GM19193 (cell line): ENCODE data around the gene NRG2.

Experiments used
- POLR2A ChIP-seq: IDR thresholded peaks from 4 replicates; pipeline ENCODE4 v1.6.1; 2011; ENCODE audit not compliant: insufficient read depth, insufficient read length; ENCODE audit errors: extremely low read depth

NRG2 gene

DNA sequence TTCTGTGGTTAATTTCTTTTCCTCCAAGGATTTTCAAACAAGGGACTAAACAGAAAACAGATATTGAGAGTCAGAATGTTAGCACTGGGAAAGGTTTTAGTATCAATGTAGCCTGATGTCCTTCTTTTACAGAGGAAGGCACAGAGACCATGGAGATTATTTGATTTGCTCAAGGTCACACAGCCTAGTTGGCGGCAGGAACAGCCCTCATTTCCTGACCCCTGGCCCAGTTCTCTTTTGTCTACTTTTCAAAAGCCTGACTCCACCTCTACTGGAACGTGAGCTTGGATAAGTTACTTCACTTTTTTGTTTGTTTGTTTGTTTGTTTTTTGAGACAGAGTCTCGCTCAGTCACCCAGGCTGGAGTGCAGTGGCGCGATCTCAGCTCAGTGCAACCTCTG is 6.6 kb upstream of the NRG2 start:
- TF ChIP-seq POLR2A = no peak

- TF ChIP-seq POLR2A = no peak
These were observed 6.1 kb upstream of the NRG2 start for GRCh38 chr5:140049205-140049604.

DNA sequence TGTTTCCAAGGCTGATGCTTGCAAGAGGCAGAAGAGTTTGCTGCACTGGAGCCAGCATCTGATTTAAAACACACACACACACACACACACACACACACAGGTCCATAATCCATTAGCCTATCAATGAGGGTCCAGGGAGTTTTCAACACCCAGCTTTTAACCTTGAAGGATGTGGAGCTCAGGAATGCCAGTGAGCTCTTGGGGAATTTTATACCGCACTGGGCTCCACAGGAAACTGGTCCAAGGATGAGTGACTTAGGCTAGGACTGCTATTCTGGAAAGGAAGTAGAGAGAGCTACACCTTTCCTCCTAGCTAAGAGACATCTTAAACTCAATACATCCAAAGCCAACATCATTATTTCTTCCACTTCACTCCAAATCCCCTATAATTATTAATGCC is 942 bp upstream of the NRG2 start:
- no peak for TF ChIP-seq POLR2A

DNA sequence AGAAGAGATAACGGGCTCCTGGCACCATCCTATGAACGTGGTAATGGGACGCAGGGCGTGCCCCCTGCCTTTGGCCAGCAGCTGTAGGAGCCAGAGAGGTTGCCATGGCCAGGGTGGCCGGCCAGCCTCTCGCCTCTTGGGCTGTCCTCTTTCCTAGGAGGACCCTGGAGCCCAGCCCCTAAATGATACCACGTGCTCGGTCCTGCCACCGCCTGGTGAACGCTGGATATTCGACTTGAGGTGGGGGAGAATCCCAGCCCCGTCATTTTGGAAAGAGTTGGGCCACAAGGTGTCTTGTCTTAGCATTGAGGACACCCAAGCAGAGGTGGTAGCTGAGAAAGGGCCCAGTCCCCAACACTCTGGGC is 391 bp upstream of the NRG2 start:
- TF ChIP-seq POLR2A = no peak

GRCh38 chr5:140042393-140042642 is 781 bp downstream of the NRG2 start:
- TF ChIP-seq POLR2A = no peak

- no peak for TF ChIP-seq POLR2A
These were observed 1.4 kb downstream of the NRG2 start for GRCh38 chr5:140041492-140042392.

DNA sequence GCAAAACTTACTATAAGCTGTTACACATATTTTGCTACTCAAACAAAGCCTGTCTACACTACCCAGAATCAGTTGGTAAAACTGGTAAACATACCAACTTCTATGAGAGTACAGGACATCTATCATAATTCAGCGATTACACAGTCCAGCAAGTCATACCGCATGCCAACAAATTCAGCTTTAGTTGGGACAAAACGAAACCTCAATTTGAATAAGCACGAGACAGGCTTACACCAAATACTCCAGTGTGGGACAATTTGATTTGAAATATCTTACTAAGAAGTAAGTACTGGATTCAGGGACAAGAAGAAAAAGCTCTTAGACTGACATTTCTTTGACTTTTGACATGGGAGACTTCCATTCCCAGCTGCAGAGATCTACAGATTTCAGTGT is 2.0 kb downstream of the NRG2 start:
- no peak for TF ChIP-seq POLR2A

DNA sequence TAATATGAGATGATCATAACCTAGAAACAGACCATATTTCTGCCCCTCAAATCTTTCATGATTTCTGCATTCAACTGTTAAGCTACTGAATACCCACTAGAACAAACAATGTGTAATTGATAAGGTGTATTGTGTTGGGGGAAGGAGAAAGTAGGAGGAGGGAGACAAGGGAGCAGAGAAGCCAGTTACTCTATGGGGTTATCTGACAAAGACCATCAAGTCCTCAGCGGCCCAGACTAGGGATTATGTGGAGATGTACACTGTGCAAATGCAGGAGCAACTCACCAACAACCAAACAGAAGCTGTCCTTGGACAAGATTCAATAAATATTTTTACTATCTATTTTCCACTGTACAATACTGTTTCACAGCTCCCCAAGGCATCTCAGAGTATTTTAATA is 2.7 kb downstream of the NRG2 start:
- TF ChIP-seq POLR2A = no peak

DNA sequence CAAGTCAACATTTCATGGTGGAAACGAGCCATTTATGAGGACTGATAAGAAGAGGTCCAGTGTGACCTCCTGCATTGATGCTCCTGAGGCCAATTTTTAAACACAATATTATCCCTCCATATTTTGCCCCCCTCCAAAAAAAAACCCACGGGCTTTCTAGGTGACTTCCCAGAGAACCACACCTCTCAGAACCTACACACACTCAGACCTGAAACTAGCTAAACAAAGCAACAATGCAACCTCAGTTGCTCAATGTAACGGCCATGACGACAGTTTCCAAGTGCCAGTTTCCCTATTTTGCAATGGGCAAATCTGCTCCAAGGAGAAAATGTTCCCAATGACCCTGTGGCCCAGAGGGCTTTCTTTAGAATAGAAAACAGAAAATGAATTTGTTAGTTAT is 3.5 kb downstream of the NRG2 start:
- TF ChIP-seq POLR2A = no peak

DNA sequence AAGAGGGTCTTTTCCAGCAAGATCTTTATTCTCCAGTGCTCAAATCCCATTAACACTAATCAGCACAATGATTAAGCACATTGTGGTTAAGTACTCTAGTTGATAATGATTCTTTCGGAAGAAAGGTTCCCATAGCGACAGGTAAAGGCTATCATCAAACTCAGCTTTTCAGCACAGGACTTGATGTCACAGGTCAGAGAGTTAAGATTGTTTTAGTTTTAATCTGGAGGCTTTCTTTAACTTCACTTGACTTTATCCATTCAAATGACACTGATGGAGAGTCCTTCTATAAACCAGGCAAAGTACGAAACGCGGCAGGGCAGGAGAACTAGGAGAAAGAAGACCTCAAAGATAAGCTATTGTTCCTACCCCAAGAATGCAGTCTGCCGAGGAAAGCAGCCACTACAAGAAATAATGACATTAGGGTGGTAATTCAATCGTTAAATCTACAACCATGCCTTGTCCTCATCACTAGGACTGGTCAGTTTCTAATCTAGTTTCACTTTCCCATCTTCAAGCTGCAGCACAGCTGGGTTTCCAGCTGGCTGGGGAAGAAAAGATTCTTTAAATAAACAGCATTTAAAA is 4.6 kb downstream of the NRG2 start:
- no peak for TF ChIP-seq POLR2A

DNA sequence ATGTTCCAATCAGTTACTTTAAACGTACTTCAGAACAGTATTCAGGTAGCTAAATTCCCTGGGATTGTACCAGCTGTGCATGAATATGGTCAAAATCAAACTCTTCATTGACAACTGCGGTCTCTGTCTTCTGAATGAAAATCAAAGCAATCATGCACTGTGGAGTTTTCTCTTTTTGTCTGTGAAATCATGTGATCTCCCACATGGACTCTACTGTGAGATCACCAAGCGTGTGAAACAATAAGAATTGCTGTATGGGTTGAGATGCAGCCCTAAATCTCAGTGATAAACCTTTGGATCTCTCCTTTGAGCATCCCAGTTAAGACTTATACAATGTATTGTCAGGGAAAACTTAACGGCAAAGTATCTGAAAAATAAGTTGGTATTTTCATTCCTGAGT is 6.1 kb downstream of the NRG2 start:
- no peak for TF ChIP-seq POLR2A

GRCh38 chr5:140035881-140036280 is 7.2 kb downstream of the NRG2 start:
- TF ChIP-seq POLR2A = no peak

DNA sequence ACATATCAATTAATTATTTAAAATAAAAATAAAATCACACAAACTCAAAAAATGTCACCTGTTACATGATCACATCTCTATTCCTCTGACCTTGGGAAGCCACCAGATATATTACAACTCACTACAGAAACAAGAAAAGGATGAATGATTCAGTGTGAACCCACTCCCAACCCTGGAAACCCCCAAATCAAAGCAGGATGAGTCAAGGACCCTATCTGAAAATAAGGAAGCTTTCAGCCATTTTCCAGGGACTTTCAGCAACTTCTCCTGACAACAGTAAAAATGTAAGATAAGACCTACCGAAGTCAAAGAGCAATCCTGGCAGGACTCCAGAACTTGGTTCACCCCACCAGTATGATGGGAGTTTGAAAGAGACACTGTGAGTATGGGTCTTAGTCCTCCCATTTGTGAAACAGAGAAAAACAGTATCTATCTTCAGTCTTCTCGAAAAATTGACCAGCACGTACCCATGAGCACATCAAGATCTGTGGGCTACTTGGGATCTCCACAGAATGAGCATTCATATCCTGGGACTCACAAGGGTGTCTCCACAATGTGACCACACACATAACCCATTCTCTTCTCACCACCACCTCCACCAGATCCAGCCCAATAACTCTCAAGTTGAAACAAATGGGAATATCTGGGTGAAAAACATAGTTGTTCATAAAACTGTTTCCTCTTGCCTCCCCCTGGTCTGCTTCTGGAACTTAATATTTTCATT is 9.9 kb downstream of the NRG2 start:
- no peak for TF ChIP-seq POLR2A

GRCh38 chr5:140032296-140032695 is 10.8 kb downstream of the NRG2 start:
- TF ChIP-seq POLR2A = no peak

DNA sequence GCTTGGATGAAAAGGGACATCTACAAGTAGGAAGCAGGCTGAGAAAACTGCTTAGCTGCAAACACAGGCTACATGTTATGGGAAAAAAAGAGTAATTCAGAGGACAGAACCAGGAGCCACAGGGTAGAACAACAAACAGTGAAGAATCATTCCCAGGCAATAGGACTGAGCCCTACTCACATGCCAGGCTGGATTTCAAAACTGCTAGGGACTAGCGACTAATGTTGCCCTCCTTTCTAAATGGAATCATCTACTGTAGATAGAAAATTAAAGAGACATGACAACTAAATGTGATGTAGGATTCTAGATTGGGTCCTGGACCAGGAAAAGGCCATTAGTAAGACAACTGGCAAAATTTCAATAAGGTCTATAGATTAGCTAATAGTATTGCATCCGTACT is 15.3 kb downstream of the NRG2 start:
- no peak for TF ChIP-seq POLR2A

DNA sequence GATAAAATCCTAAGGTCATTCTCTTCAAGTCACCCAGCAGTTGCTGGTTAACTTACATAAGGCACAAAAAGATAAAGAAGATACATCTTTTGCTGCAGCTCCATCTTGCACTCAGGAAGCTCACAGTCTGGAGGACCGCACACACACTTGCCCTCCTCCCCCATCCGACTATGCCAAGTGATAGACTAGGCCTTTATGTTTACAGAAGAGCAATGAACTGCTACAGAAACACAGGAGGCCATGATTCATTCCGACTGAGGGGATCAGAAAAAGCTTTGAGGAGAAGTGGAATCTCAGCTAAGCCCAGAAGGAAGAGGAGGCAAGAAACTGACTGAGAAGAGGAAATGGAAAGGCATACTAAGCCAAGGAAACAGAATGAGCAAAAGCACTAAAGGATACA is 17.4 kb downstream of the NRG2 start:
- TF ChIP-seq POLR2A = no peak

GRCh38 chr5:140024928-140025327 is 18.2 kb downstream of the NRG2 start:
- TF ChIP-seq POLR2A = no peak

DNA sequence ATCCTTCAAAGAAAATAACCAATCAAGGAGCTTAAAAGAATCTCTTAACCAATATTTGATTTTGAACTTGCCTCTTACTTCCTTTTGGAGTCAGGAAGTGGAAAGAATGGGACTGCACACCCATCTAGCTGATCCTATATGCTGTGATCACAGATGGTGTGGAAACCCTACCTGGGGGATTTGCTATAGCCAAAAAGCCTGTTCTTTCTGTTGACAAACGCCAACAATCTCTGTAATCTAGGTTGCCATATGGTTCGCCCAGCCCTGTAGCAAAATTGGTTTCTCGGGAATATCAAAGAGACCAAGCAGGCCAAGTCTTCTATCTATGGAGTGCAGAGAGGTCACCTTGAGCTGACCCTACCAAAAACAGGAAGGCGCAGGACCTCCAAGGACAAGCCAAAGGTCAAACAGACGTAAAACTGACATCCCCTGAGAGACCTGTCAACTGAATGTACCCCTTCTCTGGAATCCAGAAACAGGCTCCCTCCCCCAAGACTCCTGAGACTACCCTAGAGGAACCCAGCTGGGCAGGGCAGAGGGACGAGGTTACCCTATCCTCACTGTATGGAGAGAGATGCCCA is 19.4 kb downstream of the NRG2 start:
- TF ChIP-seq POLR2A = no peak
